Brain microvascular endothelial cell (primary cell): ENCODE data around the gene CAMSAP1.

Experiments used
- DNase-seq: peaks from one replicate; pipeline ENCODE4 v3.0.0-alpha.2; 2020
- H3K27ac ChIP-seq: fragments of 250-450 bp; sonication (Bioruptor Pico); 2 replicates; pipeline ENCODE4 v1.5.1; 2020; ENCODE audit warnings: mild to moderate bottlenecking, moderate library complexity
- H3K27me3 ChIP-seq: fragments of 250-450 bp; sonication (Bioruptor Pico); replicated peaks from 2 replicates; pipeline ENCODE4 v1.5.1; 2020; ENCODE audit warnings: mild to moderate bottlenecking
- H3K36me3 ChIP-seq: fragments of 250-450 bp; sonication (Bioruptor Pico); replicated peaks from 2 replicates; pipeline ENCODE4 v1.5.1; 2020; ENCODE audit warnings: mild to moderate bottlenecking
- H3K4me3 ChIP-seq: 2 replicates; pipeline ENCODE4 v1.5.1; 2011; ENCODE audit warnings: low read depth, mild to moderate bottlenecking, control low read depth, low read length, moderate library complexity
- CTCF ChIP-seq: IDR thresholded peaks from 2 replicates; pipeline ENCODE4 v1.5.1; 2011; ENCODE audit warnings: low read depth, mild to moderate bottlenecking, moderate library complexity, low read length, control low read depth, inconsistent platforms; ENCODE audit errors: missing control alignments
- in situ Hi-C: cut with HindIII; loops from 2 replicates; pipeline ENCODE4 v1.10.0; 2017; ENCODE audit warnings: low sequenced_read_pairs, low pct_ligation_motif_present

The CAMSAP1 gene

DNA sequence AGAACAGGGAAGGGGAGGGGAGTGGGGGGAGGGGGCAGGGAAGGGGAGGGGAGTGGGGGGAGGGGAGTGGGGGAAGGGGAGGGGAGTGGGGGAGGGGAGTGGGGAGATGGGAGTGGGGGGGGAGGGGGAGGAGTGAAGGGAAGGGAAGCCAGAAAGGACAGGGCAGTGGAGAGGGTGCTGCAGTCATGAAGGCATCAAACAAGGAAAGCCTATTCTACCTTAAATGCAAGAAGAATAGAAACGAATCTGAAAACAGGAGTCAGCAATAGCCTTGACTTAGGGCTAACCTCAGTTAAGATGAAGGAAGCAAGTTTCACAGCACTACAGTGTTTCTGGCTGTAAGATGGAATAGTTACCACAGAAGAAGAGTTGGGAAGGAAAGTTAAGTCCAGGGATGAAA is 59.5 kb downstream of the CAMSAP1 start:
- Histone ChIP-seq H3K27me3 (no peaks in the 10 kb centered on the region), H3K4me3 (no peak overlapping the region), H3K36me3 (no peaks in the 10 kb centered on the region), H3K27ac (no peak overlapping the region)
- no peak for DNase-seq
- in situ Hi-C loops = no loop called here
- no peak for TF ChIP-seq CTCF

DNA sequence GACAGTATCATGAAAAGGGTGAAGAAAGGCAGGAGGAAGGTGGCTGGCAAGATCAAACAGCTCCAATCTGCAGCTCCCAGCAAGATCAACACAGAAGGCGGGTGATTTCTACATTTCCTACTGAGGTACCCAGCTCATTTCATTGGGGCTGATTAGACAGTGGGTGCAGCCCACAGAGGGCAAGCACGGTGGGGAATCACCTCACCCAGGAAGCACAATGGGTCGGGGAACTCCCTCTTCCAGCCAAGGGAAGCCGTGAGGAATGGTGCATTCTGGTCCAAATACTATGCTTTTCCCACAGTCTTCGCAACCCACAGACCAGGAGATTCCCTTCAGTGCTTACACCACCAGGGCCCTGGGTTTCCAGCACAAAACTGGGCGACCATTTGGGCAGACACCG is 66.8 kb downstream of the CAMSAP1 start:
- H3K27me3 ChIP-seq = no peaks in the 10 kb centered on the region
- H3K4me3 ChIP-seq = no peak overlapping the region
- TF ChIP-seq CTCF = no peak
- no peak overlapping the region for H3K27ac ChIP-seq
- in situ Hi-C loops = no loop called here
- DNase-seq = no peak
- peaks cover 2% of the 10 kb centered on the region for H3K36me3 ChIP-seq

GRCh38 chr9:135840107-135840506 is 67.2 kb downstream of the CAMSAP1 start:
- no peak for DNase-seq
- Histone ChIP-seq H3K27me3 (no peaks in the 10 kb centered on the region), H3K27ac (no peak overlapping the region), H3K4me3 (no peak overlapping the region), H3K36me3 (peaks cover 2% of the 10 kb centered on the region)
- TF ChIP-seq CTCF = no peak
- in situ Hi-C loops = no loop called here

DNA sequence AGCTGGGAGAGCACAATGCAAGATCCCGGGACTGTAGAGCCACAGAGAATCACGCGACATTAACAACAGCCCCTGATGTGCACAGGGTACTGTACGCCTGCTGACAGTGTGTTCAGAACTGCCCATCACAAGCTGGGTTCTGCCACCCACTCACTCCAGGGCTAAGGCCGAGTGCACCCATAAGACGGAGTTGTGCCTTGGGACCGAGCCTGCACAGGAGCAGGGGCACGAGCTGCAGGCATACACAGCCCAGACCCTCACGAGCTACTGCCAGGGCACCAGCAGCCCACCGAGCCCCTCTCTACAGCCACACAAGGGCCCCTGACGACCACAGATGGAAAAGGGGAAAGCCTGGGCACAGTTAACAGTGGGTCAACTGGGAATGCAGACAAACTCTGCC is 67.8 kb downstream of the CAMSAP1 start:
- Histone ChIP-seq H3K27ac (no peak overlapping the region), H3K27me3 (no peaks in the 10 kb centered on the region), H3K4me3 (no peak overlapping the region), H3K36me3 (peaks cover 2% of the 10 kb centered on the region)
- DNase-seq = no peak
- in situ Hi-C loops = no loop called here
- no peak for TF ChIP-seq CTCF

DNA sequence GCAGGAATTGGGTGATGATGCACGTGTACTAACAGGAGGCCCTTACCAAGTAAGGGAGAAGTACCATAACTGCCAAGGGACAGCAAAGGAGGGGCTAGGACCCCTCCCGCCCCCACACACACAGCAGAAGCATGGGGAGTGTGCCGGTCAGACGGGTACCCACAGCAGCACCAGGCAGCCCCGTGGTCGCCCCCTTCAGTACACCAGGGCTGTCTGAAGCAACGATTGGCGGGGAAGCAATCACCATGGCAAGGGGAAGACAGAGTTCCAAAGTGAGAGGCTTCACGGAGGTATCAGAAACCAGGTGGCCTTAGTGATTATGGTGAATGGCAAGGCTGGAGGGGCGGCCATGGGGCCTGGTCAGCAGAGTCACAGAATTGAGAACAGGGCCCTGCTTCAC is 72.2 kb downstream of the CAMSAP1 start:
- Histone ChIP-seq H3K27me3 (no peaks in the 10 kb centered on the region), H3K27ac (no peak overlapping the region), H3K4me3 (no peak overlapping the region), H3K36me3 (no peaks in the 10 kb centered on the region)
- no peak for DNase-seq
- TF ChIP-seq CTCF = no peak
- in situ Hi-C loops = no loop called here

DNA sequence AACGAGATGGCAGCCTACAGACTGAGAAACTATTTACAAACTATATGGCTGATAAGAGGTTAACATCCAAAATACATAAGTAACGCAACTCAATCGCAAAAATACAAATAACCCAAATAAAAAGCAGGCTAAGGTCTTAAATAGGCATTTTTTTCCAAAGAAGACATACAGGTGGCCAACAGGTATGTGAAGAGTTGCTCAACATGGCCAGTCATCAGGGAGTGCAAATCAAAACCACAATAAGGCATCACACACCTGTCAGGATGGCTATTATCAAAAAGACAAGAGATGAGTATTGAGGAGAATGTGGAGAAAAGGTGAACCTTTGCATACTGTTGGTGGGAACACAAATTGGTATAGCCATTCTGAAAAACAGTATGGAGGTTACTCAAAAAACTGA is 73.5 kb downstream of the CAMSAP1 start:
- Histone ChIP-seq H3K4me3 (no peak overlapping the region), H3K36me3 (no peaks in the 10 kb centered on the region), H3K27ac (no peak overlapping the region), H3K27me3 (no peaks in the 10 kb centered on the region)
- TF ChIP-seq CTCF = no peak
- no peak for DNase-seq
- in situ Hi-C loops = no loop called here
